Lung (tissue), 12 donors: ENCODE data around the gene EPHB6. TPM values are rescaled to one million over a fixed set of nuclear protein-coding genes. Genes with fewer than 3 reads are reported as not detected.

Source experiments
- ATAC-seq: fragments of 200-7000 bp; cut with Tn5 transposase; one replicate; pipeline ENCODE4 v1.9.1; 2020; ENCODE audit warnings: moderate number of reproducible peaks; ENCODE audit not compliant: insufficient read depth, low FRiP score
- DNase-seq, 3 donors: peaks; one replicate each; pipeline ENCODE4 v3.0.0-alpha.2; 2013 to 2017
- H3K27ac ChIP-seq, 2 donors: one replicate each; pipeline ENCODE4 v1.5.1; 2013; ENCODE audit warnings: mild to moderate bottlenecking in 2 of 2, moderate library complexity in 2 of 2, control low read depth in 1 of 2, inconsistent platforms in 1 of 2, low read depth in 1 of 2, low read length in 1 of 2
- H3K27me3 ChIP-seq, 3 donors: one replicate each; pipeline ENCODE4 v1.5.1; 2013; ENCODE audit warnings: low read length in 2 of 3; ENCODE audit not compliant: control insufficient read depth in 3 of 3, insufficient read depth in 3 of 3
- H3K36me3 ChIP-seq, 4 donors: one replicate each; pipeline ENCODE4 v1.5.1; 2013; ENCODE audit warnings: low read length in 4 of 4, mild to moderate bottlenecking in 1 of 4, moderate library complexity in 1 of 4; ENCODE audit not compliant: control insufficient read depth in 4 of 4, insufficient read depth in 4 of 4
- H3K4me1 ChIP-seq, 5 donors: one replicate each; pipeline ENCODE4 v1.5.1; 2013; ENCODE audit warnings: low read length in 5 of 5, mild to moderate bottlenecking in 2 of 5, moderate library complexity in 1 of 5; ENCODE audit not compliant: control insufficient read depth in 5 of 5, insufficient read depth in 5 of 5
- H3K4me3 ChIP-seq: one replicate; pipeline ENCODE4 v1.5.1; 2013; ENCODE audit warnings: mild to moderate bottlenecking, control low read depth, moderate library complexity
- H3K9ac ChIP-seq, 2 donors: one replicate each; pipeline ENCODE4 v1.5.1; 2013; ENCODE audit warnings: low read length in 2 of 2, control low read depth in 1 of 2; ENCODE audit not compliant: insufficient read depth in 1 of 2
- H3K9me3 ChIP-seq, 4 donors: one replicate each; pipeline ENCODE4 v1.5.1; 2013; ENCODE audit warnings: low read length in 3 of 4, mild to moderate bottlenecking in 1 of 4, moderate library complexity in 1 of 4; ENCODE audit not compliant: control insufficient read depth in 4 of 4, insufficient read depth in 3 of 4
- CTCF ChIP-seq: IDR thresholded peaks from 2 replicates; pipeline ENCODE4 v1.5.1; 2012; ENCODE audit warnings: mild to moderate bottlenecking; ENCODE audit errors: control extremely low read depth, extremely low read depth
- WGBS, 2 donors: extraction: QIAGEN DNeasy Blood & Tissue Kit; methylation state at CpG; one replicate each; pipeline ENCODE4 v1.1.7; 2013; 5-methylcytosine and 5-hydroxymethylcytosine counted together
- polyA plus RNA-seq, 2 donors: library from polyadenylated mRNA; stranded (reverse); fragments of 200-250 nt; gene quantifications; one replicate each; pipeline ENCODE4 v1.2.1, GENCODE V29; 2013
- total RNA-seq, 2 donors: library from RNA; depleted of rRNA in 1 of 2; stranded (reverse); fragments of >200 nt in 1 of 2; gene quantifications; one replicate each; pipeline ENCODE4 v1.2.1, GENCODE V29; 2014 to 2021
- donor health status: control.
- donor health status: control.
- donor health status: Bipolar disorder and iron deficiency.
- donor health status: healthy.
- donor health status: DM: yes; HTN: yes; CAD: no.

Gene EPHB6
- total and polyA plus RNA-seq, 4 donors = 3.2 to 18.8 (median 13.5) TPM

GRCh38 chr7:142899661-142900060, 44.8 kb downstream of the EPHB6 start:
- WGBS, 2 donors = 34 to 36% methylated on average over 3 of the region's 3 CpGs
- H3K36me3 ChIP-seq = no peaks in the 10 kb centered on the region
- no peak for TF ChIP-seq CTCF
- no peaks in the 10 kb centered on the region for H3K4me1 ChIP-seq
- H3K27me3 ChIP-seq = peaks cover 0 to 3% (median 0%) of the 10 kb centered on the region in 3 donors
- no peak overlapping the region for H3K9ac ChIP-seq
- no peaks in the 10 kb centered on the region for H3K9me3 ChIP-seq
- H3K27ac ChIP-seq = no peak overlapping the region
- H3K4me3 ChIP-seq = no peak overlapping the region
- DNase-seq (no peak), ATAC-seq (no peak)

- ATAC-seq (no peak), DNase-seq (no peak)
- Histone ChIP-seq H3K4me3 (no peak overlapping the region), H3K27me3 (peaks cover 0 to 3% (median 0%) of the 10 kb centered on the region in 3 donors), H3K36me3 (no peaks in the 10 kb centered on the region), H3K9ac (no peak overlapping the region), H3K9me3 (no peaks in the 10 kb centered on the region), H3K27ac (no peak overlapping the region), H3K4me1 (no peaks in the 10 kb centered on the region)
- no peak for TF ChIP-seq CTCF
- 86% methylated on average over 15 of the region's 15 CpGs for WGBS, 2 donors
Observed at GRCh38 chr7:142901426-142902259, 46.8 kb downstream of the EPHB6 start.

- no peak for DNase-seq
- no peaks in the 10 kb centered on the region for H3K4me1 ChIP-seq
- no peak overlapping the region for H3K4me3 ChIP-seq
- TF ChIP-seq CTCF = no peak
- H3K36me3 ChIP-seq = no peaks in the 10 kb centered on the region
- no peak for ATAC-seq
- no peak overlapping the region for H3K9ac ChIP-seq
- no peaks in the 10 kb centered on the region for H3K9me3 ChIP-seq
- H3K27ac ChIP-seq = no peak overlapping the region
- H3K27me3 ChIP-seq = peaks cover 0 to 3% (median 0%) of the 10 kb centered on the region in 3 donors
Observed at GRCh38 chr7:142904128-142904527, 49.3 kb downstream of the EPHB6 start.
